ENCODE data around the gene FUT4.
"Not testable (repeated sequence)": the region's sequence is repeated elsewhere in the genome, so short reads cannot be mapped to it uniquely, and the experiment has no call there.

The FUT4 gene

GRCh38 chr11:94568717-94569116 lies 25.0 kb downstream of the FUT4 start:
- no peak for DNase-seq

- DNase-seq: not testable (repeated sequence)
Measured at GRCh38 chr11:94572975-94573374, 29.3 kb downstream of the FUT4 start.

- DNase-seq: no peak
Measured at GRCh38 chr11:94574193-94574961, 30.7 kb downstream of the FUT4 start.

GRCh38 chr11:94576306-94576705 lies 32.6 kb downstream of the FUT4 start:
- DNase-seq: no peak

GRCh38 chr11:94577841-94578240 lies 34.1 kb downstream of the FUT4 start:
- DNase-seq: no peak

GRCh38 chr11:94581926-94582325 lies 38.2 kb downstream of the FUT4 start:
- DNase-seq: no peak

GRCh38 chr11:94583213-94583865 lies 39.6 kb downstream of the FUT4 start:
- no peak for DNase-seq

- DNase-seq: no peak
Measured at GRCh38 chr11:94583866-94584500, 40.3 kb downstream of the FUT4 start.

GRCh38 chr11:94584978-94585377 lies 41.3 kb downstream of the FUT4 start:
- DNase-seq: no peak

GRCh38 chr11:94585399-94585798 lies 41.7 kb downstream of the FUT4 start:
- no peak for DNase-seq

- no peak for DNase-seq
Measured at GRCh38 chr11:94586546-94586945, 42.8 kb downstream of the FUT4 start.

- no peak for DNase-seq
Measured at GRCh38 chr11:94586978-94587377, 43.3 kb downstream of the FUT4 start.

GRCh38 chr11:94588366-94588942 lies 44.7 kb downstream of the FUT4 start:
- no peak for DNase-seq

GRCh38 chr11:94590352-94591041 lies 46.8 kb downstream of the FUT4 start:
- DNase-seq: no peak

- DNase-seq: no peak
Measured at GRCh38 chr11:94593030-94593429, 49.3 kb downstream of the FUT4 start.

GRCh38 chr11:94595076-94595475 lies 51.4 kb downstream of the FUT4 start:
- DNase-seq: no peak

- DNase-seq: no peak
Measured at GRCh38 chr11:94597896-94598295, 54.2 kb downstream of the FUT4 start.
